NCI-H1417 (cell line): ENCODE data around the gene TUFT1.
A peak's percentile ranks its signal among the peaks of the same experiment; 100 is the strongest.
"Not testable (repeated sequence)": the region's sequence is repeated elsewhere in the genome, so short reads cannot be mapped to it uniquely, and the experiment has no call there.

ENCODE experiments used
- DNase-seq, 3 experiments: peaks; one replicate each; lab custom pipeline; 2025; lab: John Stamatoyannopoulos, UW

Gene TUFT1

DNA sequence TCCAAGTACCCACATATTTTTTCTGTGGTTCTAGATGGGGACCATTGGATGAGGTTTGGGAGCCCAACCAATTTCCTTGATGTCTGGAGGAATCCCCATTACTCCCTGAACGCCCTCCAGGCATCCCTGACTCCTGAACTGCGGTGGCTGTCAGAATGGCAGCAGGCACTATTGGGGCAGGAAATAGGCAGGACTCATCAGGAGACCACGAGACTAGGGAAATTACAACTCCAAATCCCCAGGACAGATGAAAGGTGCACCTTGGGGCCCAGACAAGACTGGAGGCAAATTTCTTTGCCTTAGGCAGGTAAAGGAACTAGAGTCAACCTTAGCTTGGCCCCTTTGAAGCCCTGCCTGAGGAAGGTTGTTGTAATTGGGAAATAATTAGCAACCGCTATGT lies 27.8 kb upstream of the TUFT1 start:
- DNase-seq, result peak in 1 of 3 experiments; percentile 51

DNA sequence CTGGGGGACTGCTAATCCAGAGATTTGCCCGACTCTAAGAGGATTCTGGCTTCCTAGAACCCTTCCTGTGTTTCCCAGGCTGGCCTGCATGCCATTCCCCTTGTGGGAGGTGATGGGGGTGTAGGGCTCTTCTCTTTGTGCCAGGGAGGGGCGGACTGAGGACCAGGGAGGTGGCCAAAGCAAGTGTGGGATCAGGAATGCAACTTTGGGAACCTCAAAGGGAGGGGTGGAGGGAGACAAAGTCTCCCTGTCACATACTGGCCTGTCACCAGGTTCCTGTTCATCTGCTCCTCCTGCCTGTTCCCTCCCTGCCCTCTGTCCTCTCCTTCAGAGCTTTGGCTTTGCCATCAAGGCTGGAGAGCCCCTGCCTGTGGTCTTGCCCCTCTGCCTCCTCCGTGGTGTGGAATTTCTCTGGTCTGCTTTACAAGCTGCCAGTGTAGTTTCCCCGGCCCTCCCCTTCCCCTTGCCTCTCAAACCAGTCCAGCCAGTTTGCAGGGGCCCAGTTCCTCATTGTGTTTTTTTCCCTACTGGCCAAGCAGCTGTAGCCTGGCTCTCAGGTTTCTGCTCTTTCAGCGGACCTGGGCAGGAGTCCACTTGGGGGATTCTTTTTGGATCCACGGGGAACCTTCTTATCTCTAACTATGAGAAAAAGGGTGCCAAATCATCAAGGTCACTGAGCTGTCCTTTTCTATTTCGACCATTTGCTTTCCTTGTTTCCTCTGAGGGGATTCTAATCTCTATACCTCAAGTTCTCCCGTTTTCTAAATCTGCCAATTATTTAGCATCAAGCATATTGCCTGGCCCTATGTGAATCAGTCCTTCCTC lies 27.1 kb upstream of the TUFT1 start:
- DNase-seq, result peak in 2 of 3 experiments; percentile 32 to 54

DNA sequence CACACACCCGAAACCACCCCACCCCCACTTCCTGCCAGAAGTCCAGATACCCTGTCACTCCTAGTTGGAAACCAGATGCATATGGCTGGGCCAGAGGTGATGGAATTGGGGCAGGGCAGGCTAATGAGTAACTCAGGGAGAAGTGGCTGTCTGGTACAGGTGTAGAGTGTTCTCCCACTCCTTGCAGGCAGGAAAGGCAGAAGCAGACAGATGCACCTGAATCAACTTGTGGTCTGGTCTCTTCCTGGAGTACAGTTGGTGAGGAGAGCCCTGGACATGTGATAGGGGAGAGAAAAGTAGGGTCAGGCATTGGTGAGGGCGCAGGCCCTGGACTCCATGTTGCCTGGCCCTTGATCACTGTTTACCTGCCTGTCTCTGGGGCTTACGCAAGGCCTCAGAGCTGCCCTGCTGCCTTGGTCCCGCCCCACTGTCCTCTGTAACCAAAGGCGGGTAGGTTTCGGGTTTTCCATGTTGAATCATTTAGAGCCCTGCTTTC lies 26.4 kb upstream of the TUFT1 start:
- peak in 1 of 3 experiments; percentile 41 for DNase-seq

DNA sequence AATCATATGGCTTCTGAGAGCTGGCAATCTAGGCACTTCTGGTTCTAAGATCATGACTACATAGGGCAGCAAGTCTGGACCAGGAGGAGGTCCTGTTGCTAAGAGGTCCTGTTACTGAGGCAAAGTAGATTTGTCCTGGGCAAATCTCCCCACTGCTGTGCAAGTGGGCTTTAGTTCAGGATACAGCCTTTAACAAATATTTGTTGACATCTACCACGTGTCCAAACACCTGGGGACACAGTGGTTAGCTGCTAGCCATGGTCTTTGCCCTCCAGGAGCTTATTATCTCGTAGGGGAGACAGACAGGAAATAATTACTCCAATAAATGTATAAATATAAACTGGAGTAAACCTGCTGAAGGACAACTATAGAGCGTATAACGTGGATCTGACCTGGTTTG lies 25.7 kb upstream of the TUFT1 start:
- peak in 1 of 3 experiments; percentile 34 for DNase-seq

DNA sequence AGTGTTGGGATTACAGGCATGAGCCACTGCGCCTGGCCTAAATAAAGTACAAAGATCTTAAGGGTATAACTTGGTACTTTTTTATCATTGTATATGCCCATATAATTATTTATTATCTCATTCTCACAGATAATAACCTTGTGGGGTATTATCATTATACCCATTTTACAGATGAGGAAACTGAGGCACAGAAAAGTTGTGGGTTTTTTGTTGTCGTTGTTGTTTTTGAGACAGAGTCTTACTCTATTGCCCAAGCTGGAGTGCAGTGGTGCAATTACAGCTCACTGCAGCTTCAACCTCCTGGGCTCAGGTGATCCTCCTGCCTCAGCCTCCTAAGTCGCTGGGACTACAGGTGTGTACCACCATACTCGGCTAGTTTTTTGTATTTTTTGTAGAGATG lies 24.8 kb upstream of the TUFT1 start:
- no peak for DNase-seq

DNA sequence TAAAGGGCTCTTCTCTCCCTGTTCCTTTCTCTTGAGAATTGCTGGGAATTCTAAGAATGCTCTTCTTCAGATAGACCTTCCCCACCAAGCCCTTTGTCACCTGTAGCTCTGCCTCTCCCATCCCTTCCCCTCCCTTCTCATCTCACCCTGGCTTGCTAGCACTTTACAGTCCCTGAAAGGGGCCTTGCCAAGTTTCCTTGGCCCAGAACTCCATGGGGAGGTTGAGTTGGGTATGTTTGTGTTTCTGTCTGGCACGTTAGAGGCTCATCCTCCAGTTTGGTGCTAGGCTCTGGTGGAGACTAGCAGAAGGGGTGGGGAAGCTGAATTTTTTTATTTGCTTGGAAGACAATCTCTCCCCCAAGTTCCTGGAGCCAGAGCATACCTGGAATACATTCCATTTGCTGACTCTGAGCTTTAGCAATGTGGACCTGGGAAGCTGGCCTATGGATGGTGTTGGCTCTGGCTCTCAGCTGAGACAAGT lies 24.0 kb upstream of the TUFT1 start:
- DNase-seq, result no peak

DNA sequence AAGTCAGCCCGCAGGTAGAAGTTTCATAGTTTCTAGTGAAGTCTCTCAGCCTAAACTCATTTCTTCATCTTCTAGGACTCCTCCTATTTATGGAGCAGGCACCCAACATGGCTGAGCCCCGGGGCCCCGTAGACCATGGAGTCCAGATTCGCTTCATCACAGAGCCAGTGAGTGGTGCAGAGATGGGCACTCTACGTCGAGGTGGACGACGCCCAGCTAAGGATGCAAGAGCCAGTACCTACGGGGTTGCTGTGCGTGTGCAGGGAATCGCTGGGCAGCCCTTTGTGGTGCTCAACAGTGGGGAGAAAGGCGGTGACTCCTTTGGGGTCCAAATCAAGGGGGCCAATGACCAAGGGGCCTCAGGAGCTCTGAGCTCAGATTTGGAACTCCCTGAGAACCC lies 21.7 kb upstream of the TUFT1 start:
- DNase-seq, result no peak

DNA sequence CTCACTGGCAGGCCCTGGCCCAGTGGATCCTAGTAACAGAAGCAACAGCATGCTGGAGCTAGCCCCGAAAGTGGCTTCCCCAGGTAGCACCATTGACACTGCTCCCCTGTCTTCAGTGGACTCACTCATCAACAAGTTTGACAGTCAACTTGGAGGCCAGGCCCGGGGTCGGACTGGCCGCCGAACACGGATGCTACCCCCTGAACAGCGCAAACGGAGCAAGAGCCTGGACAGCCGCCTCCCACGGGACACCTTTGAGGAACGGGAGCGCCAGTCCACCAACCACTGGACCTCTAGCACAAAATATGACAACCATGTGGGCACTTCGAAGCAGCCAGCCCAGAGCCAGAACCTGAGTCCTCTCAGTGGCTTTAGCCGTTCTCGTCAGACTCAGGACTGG lies 21.2 kb upstream of the TUFT1 start:
- no peak for DNase-seq

DNA sequence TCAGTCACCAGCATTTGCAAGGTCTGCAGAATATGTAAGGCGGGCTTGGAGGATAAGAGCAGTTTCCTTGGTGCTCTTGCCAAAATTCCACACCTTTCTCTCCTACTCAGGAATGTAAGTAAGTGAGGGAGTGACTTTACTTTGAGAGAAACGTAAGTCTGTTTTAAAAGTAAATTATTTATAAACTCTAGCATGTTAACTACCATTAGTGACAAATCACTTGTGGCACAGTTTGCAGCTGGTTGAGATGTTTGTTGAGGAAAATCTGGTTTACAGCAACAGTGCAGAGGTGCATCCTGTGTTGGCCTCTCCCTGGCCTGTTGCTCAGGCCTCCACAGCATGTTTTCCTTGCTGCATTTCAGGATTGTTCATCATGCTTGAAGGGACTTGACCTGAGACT lies 20.4 kb upstream of the TUFT1 start:
- no peak for DNase-seq

DNA sequence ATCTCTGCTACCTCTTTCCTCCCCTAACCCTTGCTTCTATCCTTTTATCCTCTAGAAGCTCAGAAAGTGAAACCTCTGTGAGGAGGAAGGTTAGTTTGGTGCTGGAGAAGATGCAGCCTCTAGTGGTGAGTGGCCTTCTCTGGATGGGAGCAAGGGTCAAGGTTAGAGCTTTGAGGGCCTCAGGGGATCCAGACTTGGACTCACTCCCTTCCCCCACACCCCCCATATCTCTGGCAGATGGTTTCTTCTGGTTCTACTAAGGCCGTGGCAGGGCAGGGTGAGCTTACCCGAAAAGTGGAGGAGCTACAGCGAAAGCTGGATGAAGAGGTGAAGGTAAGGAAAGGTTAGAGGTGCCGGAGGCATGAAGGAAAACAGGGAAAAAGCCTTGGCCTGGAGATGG lies 19.8 kb upstream of the TUFT1 start:
- DNase-seq, result no peak

DNA sequence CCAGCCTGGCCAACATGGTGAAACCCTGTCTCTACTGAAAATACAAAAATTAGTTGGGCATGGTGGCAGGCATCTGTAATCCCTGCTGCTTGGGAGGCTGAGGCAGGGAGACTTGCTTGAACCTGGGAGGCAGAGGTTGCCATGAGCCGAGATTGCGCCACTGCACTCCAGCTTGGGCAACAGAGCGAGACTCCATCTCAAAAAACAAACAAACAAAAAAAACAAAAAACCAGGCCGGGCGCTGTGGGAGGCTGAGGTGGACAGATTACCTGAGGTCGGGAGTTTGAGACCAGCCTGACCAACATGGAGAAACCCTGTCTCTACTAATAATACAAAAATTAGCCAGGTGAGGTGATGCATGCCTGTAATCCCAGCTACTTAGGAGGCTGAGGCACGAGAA lies 17.7 kb upstream of the TUFT1 start:
- not testable (repeated sequence) for DNase-seq

DNA sequence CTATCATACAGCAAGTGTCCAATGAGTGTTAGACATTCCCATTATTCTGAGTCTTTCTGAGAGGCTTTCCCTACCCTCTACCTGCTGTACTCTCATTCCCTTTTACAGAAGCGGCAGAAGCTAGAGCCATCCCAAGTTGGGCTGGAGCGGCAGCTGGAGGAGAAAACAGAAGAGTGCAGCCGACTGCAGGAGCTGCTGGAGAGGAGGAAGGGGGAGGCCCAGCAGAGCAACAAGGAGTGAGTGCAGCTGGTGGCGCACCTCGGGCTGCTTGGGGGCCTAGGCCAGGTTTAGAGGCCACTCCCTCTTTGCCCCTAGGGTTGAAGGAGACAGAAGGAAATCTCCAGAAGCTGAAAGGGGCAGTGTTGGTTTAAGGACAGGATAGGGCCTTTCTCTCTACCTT lies 16.8 kb upstream of the TUFT1 start:
- DNase-seq, result no peak

DNA sequence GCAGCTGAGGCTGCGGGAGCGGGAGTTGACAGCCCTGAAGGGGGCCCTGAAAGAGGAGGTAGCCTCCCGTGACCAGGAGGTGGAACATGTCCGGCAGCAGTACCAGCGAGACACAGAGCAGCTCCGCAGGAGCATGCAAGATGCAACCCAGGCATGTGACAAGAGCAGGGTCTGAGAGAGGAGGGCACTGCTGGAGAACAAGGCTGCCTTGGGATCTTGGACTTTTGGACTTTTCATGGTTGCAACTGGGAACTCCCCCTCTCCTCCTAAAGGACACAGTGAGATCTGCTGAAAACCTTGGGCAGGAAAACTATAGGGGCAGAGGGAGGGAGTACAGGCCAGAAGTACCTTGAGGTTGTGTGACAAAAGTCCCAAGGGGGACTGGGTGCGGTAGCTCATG lies 15.4 kb upstream of the TUFT1 start:
- DNase-seq, result no peak

DNA sequence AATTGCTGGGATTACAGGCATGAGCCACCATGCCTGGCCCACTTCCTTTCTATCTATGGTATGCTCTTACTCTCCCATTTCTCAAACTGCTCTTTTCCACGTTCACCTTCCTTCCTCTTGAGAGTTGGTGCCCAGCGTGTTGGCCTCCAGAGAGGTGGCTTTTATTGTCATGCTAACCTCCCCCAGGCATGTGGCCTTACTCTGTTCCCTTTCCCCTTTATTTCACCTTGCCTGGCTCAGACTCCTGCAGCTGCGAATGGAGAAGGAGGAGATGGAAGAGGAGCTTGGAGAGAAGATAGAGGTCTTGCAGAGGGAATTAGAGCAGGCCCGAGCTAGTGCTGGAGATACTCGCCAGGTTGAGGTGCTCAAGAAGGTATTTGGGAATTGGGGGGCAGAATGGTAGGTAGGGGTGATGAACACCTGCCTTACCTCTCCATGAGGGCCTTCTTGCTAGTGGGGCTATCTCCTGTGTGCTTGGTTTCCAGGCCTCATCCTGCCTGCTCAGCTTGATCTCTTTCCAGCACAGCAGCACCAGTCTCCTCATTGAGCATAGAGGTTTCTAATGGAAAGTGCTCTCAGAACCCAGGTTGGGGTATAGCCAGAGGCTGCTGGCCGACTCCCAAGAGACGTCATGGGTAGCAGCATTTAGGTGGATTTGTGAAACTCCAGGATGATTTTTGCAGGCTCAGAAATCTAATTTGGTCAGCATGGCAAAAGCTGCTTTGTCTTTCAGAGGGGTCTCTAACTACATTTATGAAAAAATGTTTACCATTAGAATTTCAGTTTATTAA lies 13.2 kb upstream of the TUFT1 start:
- DNase-seq, result no peak

DNA sequence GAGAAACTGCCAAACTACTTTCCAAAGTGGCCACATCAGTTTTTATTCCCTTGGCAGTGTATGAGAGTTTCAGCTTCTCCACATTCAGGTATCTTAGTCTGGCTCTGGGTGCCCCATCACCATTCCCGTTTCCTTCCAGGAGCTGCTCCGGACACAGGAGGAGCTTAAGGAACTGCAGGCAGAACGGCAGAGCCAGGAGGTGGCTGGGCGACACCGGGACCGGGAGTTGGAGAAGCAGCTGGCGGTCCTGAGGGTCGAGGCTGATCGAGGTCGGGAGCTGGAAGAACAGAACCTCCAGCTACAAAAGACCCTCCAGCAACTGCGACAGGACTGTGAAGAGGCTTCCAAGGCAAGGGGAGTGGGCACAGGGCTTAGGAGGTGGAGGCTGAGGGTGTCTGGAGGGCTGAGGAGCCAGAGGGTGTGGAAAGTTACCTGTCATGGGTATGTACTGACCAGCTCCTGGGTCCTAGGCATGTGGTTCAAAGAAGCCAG lies 10.9 kb upstream of the TUFT1 start:
- no peak for DNase-seq

DNA sequence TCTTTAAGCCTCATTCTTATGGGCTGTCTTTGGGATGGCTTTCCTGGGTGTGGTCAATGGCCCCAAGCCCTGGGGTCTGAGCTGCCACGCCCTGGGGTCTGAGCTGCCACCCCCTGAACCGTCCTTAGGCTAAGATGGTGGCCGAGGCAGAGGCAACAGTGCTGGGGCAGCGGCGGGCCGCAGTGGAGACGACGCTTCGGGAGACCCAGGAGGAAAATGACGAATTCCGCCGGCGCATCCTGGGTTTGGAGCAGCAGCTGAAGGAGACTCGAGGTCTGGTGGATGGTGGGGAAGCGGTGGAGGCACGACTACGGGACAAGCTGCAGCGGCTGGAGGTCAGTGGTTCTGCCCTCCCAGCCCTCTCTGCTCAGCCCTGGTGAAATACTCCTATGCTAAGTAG lies 10.3 kb upstream of the TUFT1 start:
- DNase-seq, result no peak

DNA sequence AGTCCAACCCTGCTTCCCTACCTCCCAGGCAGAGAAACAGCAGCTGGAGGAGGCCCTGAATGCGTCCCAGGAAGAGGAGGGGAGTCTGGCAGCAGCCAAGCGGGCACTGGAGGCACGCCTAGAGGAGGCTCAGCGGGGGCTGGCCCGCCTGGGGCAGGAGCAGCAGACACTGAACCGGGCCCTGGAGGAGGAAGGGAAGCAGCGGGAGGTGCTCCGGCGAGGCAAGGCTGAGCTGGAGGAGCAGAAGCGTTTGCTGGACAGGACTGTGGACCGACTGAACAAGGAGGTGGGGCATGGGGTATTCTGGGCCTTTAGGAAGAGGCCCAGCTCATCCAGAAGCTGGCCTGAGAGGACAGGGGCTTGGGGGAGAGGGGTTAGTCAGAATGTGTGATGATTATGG lies 9.6 kb upstream of the TUFT1 start:
- no peak for DNase-seq

DNA sequence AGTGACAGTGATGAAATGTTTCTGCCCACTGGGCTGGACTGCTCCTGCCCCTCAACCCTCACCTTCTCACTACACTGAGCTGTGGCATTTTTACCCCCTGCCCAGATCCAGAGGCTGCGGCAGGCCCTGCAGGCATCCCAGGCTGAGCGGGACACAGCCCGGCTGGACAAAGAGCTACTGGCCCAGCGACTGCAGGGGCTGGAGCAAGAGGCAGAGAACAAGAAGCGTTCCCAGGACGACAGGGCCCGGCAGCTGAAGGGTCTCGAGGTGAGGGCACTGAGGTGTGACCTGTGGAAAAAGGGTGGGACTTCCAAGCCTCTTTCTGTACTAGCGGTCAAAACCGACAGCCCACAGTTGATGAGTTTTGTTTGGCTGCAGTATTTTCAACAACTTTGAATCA lies 6.2 kb upstream of the TUFT1 start:
- DNase-seq, result no peak

DNA sequence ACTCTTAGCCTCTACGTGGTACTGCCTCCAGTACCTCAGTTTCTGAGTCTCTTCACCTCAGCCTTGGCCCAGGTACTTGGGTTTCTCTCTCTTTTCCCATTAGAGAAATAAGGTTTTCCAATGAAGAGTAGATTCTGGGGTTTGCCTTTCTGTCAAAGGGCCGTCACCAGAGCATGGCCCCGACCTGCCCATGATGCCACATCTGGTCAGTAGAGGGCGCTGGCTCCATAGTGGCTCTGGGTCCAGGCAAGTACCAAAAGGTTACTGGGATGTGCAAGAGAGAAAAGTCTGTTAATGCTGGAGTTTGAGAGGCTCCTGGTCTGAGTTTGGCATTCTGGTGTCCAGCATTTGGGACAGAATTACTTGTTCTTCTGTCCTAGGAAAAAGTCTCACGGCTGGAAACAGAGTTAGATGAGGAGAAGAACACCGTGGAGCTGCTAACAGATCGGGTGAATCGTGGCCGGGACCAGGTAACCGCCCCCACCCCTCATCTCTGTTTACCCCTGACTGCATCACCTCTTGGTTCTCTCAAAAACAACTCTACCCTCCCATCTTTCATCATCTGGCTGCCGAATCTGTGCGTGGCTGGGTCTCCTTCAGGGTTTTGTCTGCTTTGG lies 5.3 kb upstream of the TUFT1 start:
- peak; percentile 40 to 89 (median 69) for DNase-seq

DNA sequence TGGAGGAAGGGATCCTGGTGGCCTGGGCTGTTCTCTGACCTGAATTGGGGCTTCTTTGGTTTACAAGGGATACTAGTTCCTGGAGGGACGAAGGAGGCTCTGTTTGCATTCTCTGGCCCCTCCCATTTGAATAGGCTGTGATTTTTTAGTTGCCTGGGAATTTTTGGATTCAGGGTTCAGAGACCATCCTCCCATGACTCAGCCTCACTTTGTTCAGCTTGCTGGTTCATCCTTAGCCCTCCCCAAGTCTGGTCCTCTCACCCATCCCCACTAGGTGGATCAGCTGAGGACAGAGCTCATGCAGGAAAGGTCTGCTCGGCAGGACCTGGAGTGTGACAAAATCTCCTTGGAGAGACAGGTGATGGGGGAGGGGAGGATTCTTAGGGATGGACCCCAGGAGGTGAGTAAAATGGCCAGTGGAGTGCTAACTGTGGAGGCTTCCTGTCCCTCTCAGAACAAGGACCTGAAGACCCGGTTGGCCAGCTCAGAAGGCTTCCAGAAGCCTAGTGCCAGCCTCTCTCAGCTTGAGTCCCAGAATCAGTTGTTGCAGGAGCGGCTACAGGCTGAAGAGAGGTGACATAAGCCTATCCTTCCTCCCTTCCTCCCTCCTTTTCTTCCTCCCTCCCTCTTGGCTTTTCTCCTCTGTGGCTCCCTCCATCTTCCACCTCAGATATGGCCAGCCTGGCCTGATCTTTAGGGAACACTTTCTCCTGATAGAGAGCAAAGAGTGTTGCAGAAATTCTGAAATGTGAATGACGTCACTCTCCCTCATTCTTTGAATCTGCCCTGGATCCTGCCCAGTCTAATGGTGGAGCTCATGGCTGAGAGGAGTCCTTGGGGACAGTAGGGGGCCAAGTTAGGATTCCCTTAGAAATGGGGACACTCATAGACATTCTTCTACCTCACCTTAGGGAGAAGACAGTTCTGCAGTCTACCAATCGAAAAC lies 4.5 kb upstream of the TUFT1 start:
- DNase-seq, result no peak

DNA sequence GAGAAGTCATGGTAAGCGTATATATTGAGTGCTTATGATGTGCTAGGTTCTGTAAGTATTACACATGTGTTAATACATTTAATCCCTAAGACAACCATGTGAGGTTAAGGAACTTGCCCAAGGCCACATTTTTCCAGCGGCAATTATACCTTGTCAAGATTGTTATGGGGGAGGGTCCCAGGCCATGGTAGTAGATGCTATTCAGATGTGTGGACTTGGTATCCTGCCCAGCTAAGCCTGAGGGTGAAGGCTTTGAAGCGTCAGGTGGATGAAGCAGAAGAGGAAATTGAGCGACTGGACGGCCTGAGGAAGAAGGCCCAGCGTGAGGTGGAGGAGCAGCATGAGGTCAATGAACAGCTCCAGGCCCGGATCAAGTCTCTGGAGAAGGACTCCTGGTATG lies 3.6 kb upstream of the TUFT1 start:
- DNase-seq, result no peak
